Osteoblast (primary cell): ENCODE data around the gene ZNF106. TPM values are rescaled to one million over a fixed set of nuclear protein-coding genes. Genes with fewer than 3 reads are reported as not detected.

Source experiments
- DNase-seq: peaks from one replicate; pipeline ENCODE4 v3.0.0; 2011; ENCODE audit warnings: low spot score, mixed read lengths; ENCODE audit not compliant: insufficient read length; ENCODE audit errors: missing footprints
- H2AFZ ChIP-seq: 2 replicates; pipeline ENCODE4 v1.6.0; 2011; ENCODE audit warnings: mild to moderate bottlenecking, low read length
- H3K27ac ChIP-seq: 2 replicates; pipeline ENCODE4 v1.5.1; 2011; ENCODE audit warnings: mild to moderate bottlenecking, low read depth, low read length, moderate library complexity
- H3K27me3 ChIP-seq: 2 replicates; pipeline ENCODE4 v1.6.0; 2012; ENCODE audit warnings: mild to moderate bottlenecking, control low read depth, inconsistent platforms, low read length, moderate library complexity; ENCODE audit not compliant: insufficient read depth
- H3K36me3 ChIP-seq: 2 replicates; pipeline ENCODE4 v1.5.1; 2011; ENCODE audit warnings: mild to moderate bottlenecking, low read length, control low read depth, moderate library complexity; ENCODE audit not compliant: insufficient read depth
- H3K4me1 ChIP-seq: 2 replicates; pipeline ENCODE4 v1.5.1; 2011; ENCODE audit warnings: mild to moderate bottlenecking, low read length, control low read depth, moderate library complexity; ENCODE audit not compliant: insufficient read depth
- H3K4me2 ChIP-seq: 2 replicates; pipeline ENCODE4 v1.6.0; 2011; ENCODE audit warnings: mild to moderate bottlenecking, low read length; ENCODE audit not compliant: insufficient read depth
- H3K4me3 ChIP-seq: fragments of 200-600 bp; sonication (generic); 3 replicates; pipeline ENCODE4 v1.5.1; 2012; ENCODE audit warnings: mild to moderate bottlenecking, low read length, inconsistent platforms; ENCODE audit not compliant: insufficient read depth
- H3K79me2 ChIP-seq: 2 replicates; pipeline ENCODE4 v1.6.0; 2012; ENCODE audit warnings: mild to moderate bottlenecking, low read length, control low read depth, inconsistent platforms; ENCODE audit not compliant: insufficient read depth
- H3K9me3 ChIP-seq: 2 replicates; pipeline ENCODE4 v1.5.1; 2011; ENCODE audit warnings: low read depth, low read length, control low read depth
- H4K20me1 ChIP-seq: 2 replicates; pipeline ENCODE4 v1.6.0; 2012; ENCODE audit warnings: mild to moderate bottlenecking, low read length, control low read depth; ENCODE audit not compliant: insufficient read depth
- total RNA-seq: library from RNA; depleted of rRNA; stranded (reverse); fragments of >200 nt; gene quantifications from 2 replicates; pipeline ENCODE4 v1.2.3, GENCODE V29; 2012
- TF ChIP-seq, protein P1 (sequence below): IDR thresholded peaks from 2 replicates; pipeline ENCODE4 v1.5.1; 2011; ENCODE audit warnings: mild to moderate bottlenecking, low read depth, low read length, moderate library complexity; ENCODE audit errors: extremely low read depth

ZNF106 gene
- total RNA-seq, 1 donor: 89.0 TPM

DNA sequence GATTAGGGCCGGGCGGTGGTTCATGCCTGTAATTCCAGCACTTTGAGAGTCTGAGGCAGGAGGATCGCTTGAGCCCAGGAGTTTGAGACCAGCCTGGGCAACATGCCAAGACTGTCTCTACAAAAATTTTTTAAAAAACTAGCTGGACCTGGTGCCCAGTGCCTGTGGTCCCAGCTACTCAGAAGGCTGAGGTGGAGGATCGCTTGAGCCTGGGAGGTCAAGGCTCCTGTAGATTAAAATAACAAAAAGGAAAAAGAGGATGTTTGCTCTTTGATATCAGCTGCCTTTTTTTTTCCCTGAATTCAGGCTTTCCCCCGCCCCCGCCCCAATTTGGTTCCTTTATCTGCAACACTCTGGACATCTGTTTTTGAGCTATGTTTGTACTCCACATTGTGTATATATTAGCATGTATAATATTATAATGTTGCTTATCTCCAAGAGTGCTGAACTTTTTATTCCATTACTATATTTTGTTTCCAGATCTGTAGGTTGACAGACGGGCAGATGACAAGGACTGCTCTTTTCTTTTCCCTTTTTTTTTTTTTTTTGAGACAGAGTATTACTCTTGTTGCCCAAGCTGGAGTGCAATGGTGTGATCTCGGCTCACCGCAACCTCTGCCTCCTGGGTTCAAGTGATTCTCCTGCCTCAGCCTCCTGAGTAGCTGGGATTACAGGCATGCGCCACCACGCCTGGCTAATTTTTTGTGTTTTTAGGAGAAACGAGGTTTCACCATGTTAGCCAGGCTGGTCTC is 9.1 kb upstream of the ZNF106 start:
- Histone ChIP-seq H3K27ac (peak overlapping the region; percentile 27), H3K4me2 (no peak overlapping the region), H4K20me1 (peaks cover 8% of the 10 kb centered on the region), H3K4me3 (no peak overlapping the region), H3K4me1 (peaks cover 30% of the 10 kb centered on the region), H3K79me2 (peaks cover 72% of the 10 kb centered on the region), H3K27me3 (no peaks in the 10 kb centered on the region), H3K9me3 (no peaks in the 10 kb centered on the region), H3K36me3 (peaks cover 5% of the 10 kb centered on the region), H2AFZ (no peak overlapping the region)
- TF ChIP-seq, protein P1, sequence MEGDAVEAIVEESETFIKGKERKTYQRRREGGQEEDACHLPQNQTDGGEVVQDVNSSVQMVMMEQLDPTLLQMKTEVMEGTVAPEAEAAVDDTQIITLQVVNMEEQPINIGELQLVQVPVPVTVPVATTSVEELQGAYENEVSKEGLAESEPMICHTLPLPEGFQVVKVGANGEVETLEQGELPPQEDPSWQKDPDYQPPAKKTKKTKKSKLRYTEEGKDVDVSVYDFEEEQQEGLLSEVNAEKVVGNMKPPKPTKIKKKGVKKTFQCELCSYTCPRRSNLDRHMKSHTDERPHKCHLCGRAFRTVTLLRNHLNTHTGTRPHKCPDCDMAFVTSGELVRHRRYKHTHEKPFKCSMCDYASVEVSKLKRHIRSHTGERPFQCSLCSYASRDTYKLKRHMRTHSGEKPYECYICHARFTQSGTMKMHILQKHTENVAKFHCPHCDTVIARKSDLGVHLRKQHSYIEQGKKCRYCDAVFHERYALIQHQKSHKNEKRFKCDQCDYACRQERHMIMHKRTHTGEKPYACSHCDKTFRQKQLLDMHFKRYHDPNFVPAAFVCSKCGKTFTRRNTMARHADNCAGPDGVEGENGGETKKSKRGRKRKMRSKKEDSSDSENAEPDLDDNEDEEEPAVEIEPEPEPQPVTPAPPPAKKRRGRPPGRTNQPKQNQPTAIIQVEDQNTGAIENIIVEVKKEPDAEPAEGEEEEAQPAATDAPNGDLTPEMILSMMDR: no peak
- DNase-seq: no peak

DNA sequence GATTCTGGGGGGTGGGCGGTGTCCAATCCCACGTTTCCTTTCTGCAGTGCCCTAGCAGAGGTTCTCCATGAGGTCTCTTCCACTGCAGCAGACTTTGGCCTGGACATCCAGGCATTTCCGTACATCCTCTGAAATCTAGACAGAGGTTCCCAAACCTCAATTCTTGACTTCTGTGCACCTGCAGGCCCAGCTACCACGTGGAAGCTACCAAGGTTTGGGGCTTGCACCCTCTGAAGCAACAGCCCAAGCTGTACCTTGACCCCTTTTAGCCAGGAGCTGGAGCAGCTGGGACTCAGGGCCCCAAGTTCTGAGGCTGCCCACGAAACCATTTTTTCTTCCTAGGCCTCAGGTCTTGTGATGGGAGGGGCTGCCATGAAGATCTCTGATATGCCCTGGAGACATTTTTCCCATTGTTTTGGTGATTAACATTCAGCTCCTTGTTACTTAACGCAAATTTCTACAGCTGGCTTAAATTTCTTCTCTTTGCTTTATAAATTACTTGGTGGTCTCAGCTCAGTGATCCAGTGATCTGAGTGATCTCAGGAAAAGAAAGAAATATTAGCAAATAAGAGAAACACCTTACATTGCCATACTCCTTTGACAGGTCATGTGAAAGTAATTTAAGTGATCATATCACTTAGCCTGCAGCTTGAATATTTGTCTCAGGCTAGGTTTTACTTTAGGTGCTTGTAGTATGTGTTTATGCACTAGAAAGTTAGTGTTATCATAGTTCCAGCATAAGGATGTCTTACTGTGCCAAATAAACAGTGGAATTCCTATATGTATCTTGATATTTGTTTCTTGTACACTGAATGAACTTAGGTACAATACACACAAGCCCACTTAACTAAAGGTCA is 7.5 kb upstream of the ZNF106 start:
- Histone ChIP-seq H3K4me1 (peaks cover 26% of the 10 kb centered on the region), H3K4me2 (no peak overlapping the region), H3K9me3 (no peaks in the 10 kb centered on the region), H3K4me3 (no peak overlapping the region), H2AFZ (no peak overlapping the region), H3K79me2 (peaks cover 62% of the 10 kb centered on the region), H3K27ac (no peak overlapping the region), H3K36me3 (peaks cover 5% of the 10 kb centered on the region), H3K27me3 (no peaks in the 10 kb centered on the region), H4K20me1 (peaks cover 8% of the 10 kb centered on the region)
- DNase-seq: no peak
- TF ChIP-seq, protein P1: no peak

DNA sequence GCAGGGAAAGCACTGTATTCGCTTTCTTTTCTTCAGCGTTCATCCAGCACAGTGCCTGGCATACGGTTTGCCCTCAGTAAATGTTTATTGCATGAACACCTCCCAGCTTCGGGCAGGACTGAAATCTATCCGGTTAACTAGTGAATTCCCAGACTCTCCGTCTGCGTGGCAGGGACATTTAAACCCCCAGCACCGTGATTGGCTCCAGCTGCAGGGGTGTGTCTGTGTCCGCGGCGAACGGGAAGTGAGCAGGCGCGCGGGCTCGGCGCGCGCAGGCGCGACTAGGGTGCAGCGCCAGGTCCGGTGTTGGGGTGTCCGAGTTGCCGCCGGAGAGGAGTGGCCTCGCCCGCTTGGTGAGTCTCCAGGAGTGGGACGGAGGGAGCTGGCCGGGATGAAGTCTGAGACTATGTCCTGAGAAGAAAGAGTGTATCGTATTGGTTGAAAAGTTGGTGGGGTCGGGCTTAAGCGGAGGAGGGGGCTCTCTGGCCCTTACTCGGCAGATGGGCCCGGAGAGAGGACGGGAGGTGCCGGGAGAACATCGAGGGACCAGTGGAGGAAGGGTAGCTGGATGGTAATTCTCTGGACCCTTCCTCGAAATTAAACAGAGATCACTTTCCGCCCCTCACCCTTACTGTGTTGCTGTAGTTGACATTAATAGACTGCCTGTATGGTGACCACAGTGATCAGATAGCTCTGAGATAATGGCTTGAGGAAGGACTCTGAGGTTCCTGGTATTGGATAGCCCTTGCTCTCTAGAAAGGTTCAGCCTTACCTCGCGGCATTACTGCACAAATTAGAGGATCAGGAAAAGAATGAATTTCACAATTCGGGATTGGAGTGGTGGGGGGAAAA is 4.6 kb upstream of the ZNF106 start, which contains the start of gene SNAP23:
TSS of gene SNAP23 (plus strand) at position 274 of the 852 bp plus-strand sequence. CDS start 16,213 bp downstream, outside the sequence.
- TF ChIP-seq, protein P1: no peak
- peaks cover 30% of the 10 kb centered on the region for H3K4me1 ChIP-seq
- peak within 1 kb of the TSS; percentile 94 for H3K27ac ChIP-seq
- H3K9me3 ChIP-seq: no peaks in the 10 kb centered on the region
- H3K36me3 ChIP-seq: peaks cover 2% of the 10 kb centered on the region
- H4K20me1 ChIP-seq: peaks cover 1% of the 10 kb centered on the region
- peak; percentile 99 for DNase-seq
- H3K27me3 ChIP-seq: no peaks in the 10 kb centered on the region
- peaks cover 44% of the 10 kb centered on the region for H3K79me2 ChIP-seq
- peak within 1 kb of the TSS; percentile 80 for H3K4me3 ChIP-seq
- peak within 1 kb of the TSS; percentile 96 for H3K4me2 ChIP-seq
- peak within 1 kb of the TSS; percentile 84 for H2AFZ ChIP-seq
